Neuronal stem cell (in vitro differentiated cells): ENCODE measurements around the gene ZBTB7C.

ENCODE experiments used
- DNase-seq: peaks from one replicate; pipeline ENCODE4 v3.0.0-alpha.2; 2013; ENCODE audit warnings: low spot score
- H2AFZ ChIP-seq: one replicate; pipeline ENCODE4 v1.6.1; 2013; ENCODE audit warnings: mild to moderate bottlenecking, low read length, inconsistent platforms
- H2AK5ac ChIP-seq: 2 replicates; pipeline ENCODE4 v1.6.1; 2013; ENCODE audit warnings: low read depth, mild to moderate bottlenecking, inconsistent platforms, low read length, moderate library complexity, mixed read lengths
- H2BK120ac ChIP-seq: 2 replicates; pipeline ENCODE4 v1.6.1; 2013; ENCODE audit warnings: low read depth, mild to moderate bottlenecking, inconsistent platforms, low read length, moderate library complexity, mixed read lengths
- H2BK12ac ChIP-seq: one replicate; pipeline ENCODE4 v1.6.1; 2013; ENCODE audit warnings: low read length, inconsistent platforms
- H2BK15ac ChIP-seq: 2 replicates; pipeline ENCODE4 v1.6.1; 2013; ENCODE audit warnings: mild to moderate bottlenecking, low read length, inconsistent platforms, mixed read lengths
- H2BK5ac ChIP-seq: one replicate; pipeline ENCODE4 v1.6.1; 2013; ENCODE audit warnings: inconsistent platforms, mild to moderate bottlenecking, low read length, moderate library complexity
- H3K14ac ChIP-seq: one replicate; pipeline ENCODE4 v1.6.1; 2013; ENCODE audit warnings: low read length, inconsistent platforms
- H3K18ac ChIP-seq: 2 replicates; pipeline ENCODE4 v1.6.1; 2013; ENCODE audit warnings: low read length, inconsistent platforms
- H3K23ac ChIP-seq: 2 replicates; pipeline ENCODE4 v1.6.1; 2013; ENCODE audit warnings: low read depth, mild to moderate bottlenecking, mixed read lengths, low read length, inconsistent platforms; ENCODE audit not compliant: poor library complexity
- H3K27ac ChIP-seq: replicated peaks from 3 replicates; pipeline ENCODE4 v1.5.1; 2013; ENCODE audit warnings: low read length, inconsistent platforms
- H3K27me3 ChIP-seq, 3 experiments: 2 replicates each; pipeline ENCODE4 v1.6.1; 2013; ENCODE audit warnings: low read length in 3 of 3, mild to moderate bottlenecking in 2 of 3, inconsistent platforms in 1 of 3, low read depth in 1 of 3, mixed read lengths in 1 of 3, moderate library complexity in 1 of 3; ENCODE audit not compliant: control insufficient read depth in 3 of 3, insufficient read depth in 3 of 3
- H3K36me3 ChIP-seq, 2 donors: replicated peaks in 1 of 2; 2 replicates each; pipeline ENCODE4 v1.6.1; 2013; ENCODE audit warnings: low read length in 2 of 2; ENCODE audit not compliant: control insufficient read depth in 2 of 2, insufficient read depth in 2 of 2
- H3K4ac ChIP-seq: 2 replicates; pipeline ENCODE4 v1.6.1; 2013; ENCODE audit warnings: inconsistent platforms, mild to moderate bottlenecking, low read length, moderate library complexity
- H3K4me1 ChIP-seq, 2 donors: 1 replicate in 1 of 2; 2 replicates in 1 of 2; pipeline ENCODE4 v1.6.1; 2013; ENCODE audit warnings: low read length in 2 of 2, low read depth in 1 of 2; ENCODE audit not compliant: control insufficient read depth in 2 of 2, insufficient read depth in 1 of 2
- H3K4me2 ChIP-seq: one replicate; pipeline ENCODE4 v1.6.1; 2013; ENCODE audit warnings: mild to moderate bottlenecking, low read length, inconsistent platforms; ENCODE audit not compliant: insufficient read depth, poor library complexity, severe bottlenecking
- H3K4me3 ChIP-seq, 2 donors: 2 replicates each; pipeline ENCODE4 v1.5.1; 2013; ENCODE audit warnings: low read length in 2 of 2, mild to moderate bottlenecking in 2 of 2, inconsistent platforms in 1 of 2, moderate library complexity in 1 of 2
- H3K79me1 ChIP-seq: one replicate; pipeline ENCODE4 v1.6.1; 2013; ENCODE audit warnings: low read depth, mild to moderate bottlenecking, inconsistent platforms, low read length, moderate library complexity
- H3K9ac ChIP-seq: one replicate; pipeline ENCODE4 v1.6.1; 2013; ENCODE audit warnings: mild to moderate bottlenecking, low read depth, low read length, inconsistent platforms; ENCODE audit not compliant: poor library complexity
- H3K9me3 ChIP-seq, 2 donors: replicated peaks in 1 of 2; 2 replicates each; pipeline versions ENCODE3 to v1.6.1; 2013; ENCODE audit warnings: low read length in 2 of 2, mild to moderate bottlenecking in 2 of 2, inconsistent platforms in 1 of 2, low read depth in 1 of 2, mixed read lengths in 1 of 2, moderate library complexity in 1 of 2; ENCODE audit not compliant: control insufficient read depth in 2 of 2, insufficient read depth in 1 of 2
- H4K8ac ChIP-seq: one replicate; pipeline ENCODE4 v1.6.1; 2013; ENCODE audit warnings: low read depth, mild to moderate bottlenecking, inconsistent platforms, low read length, moderate library complexity
- H4K91ac ChIP-seq: one replicate; pipeline ENCODE4 v1.6.1; 2013; ENCODE audit warnings: low read length, low read depth, mild to moderate bottlenecking, inconsistent platforms; ENCODE audit not compliant: poor library complexity
- WGBS, 2 donors: extraction: QIAGEN DNeasy Blood & Tissue Kit; methylation state at CpG; one replicate each; pipeline ENCODE4 v1.1.7; 2013; ENCODE audit warnings: missing lambda C conversion rate in 2 of 2, mixed read lengths in 1 of 2; ENCODE audit not compliant: insufficient read length in 2 of 2, insufficient replicate concordance in 1 of 2; ENCODE audit errors: extremely low coverage in 2 of 2; 5-methylcytosine and 5-hydroxymethylcytosine counted together

Gene ZBTB7C

GRCh38 chr18:48181857-48182256, 227.3 kb downstream of the ZBTB7C start:
- Histone ChIP-seq H3K18ac (no peak overlapping the region), H2BK12ac (no peak overlapping the region), H3K36me3 (no peaks in the 10 kb centered on the region), H4K8ac (no peak overlapping the region), H3K79me1 (no peaks in the 10 kb centered on the region), H3K14ac (no peak overlapping the region), H2BK5ac (no peak overlapping the region), H2AK5ac (no peak overlapping the region), H3K9me3 (peaks cover 0 to 1% of the 10 kb centered on the region in 2 donors), H4K91ac (no peak overlapping the region), H2BK15ac (no peak overlapping the region), H3K27ac (no peak overlapping the region), H2BK120ac (no peak overlapping the region), H2AFZ (no peak overlapping the region), H3K27me3 (no peaks in the 10 kb centered on the region), H3K23ac (no peak overlapping the region), H3K9ac (no peak overlapping the region), H3K4ac (no peak overlapping the region), H3K4me1 (peaks cover 9 to 10% of the 10 kb centered on the region in 2 donors), H3K4me3 (no peak overlapping the region), H3K4me2 (no peak overlapping the region)
- WGBS, 2 donors = no CpG with 5 or more reads among the region's 4 CpGs
- no peak for DNase-seq

- Histone ChIP-seq H3K4me3 (no peak overlapping the region), H3K79me1 (no peaks in the 10 kb centered on the region), H4K91ac (no peak overlapping the region), H3K18ac (no peak overlapping the region), H2AFZ (no peak overlapping the region), H3K9ac (peak overlapping the region; percentile 37), H3K14ac (no peak overlapping the region), H3K23ac (no peak overlapping the region), H3K27me3 (no peaks in the 10 kb centered on the region), H3K4me1 (peaks cover 4 to 5% of the 10 kb centered on the region in 2 donors), H3K9me3 (peaks cover 0 to 1% of the 10 kb centered on the region in 2 donors), H3K4ac (no peak overlapping the region), H2AK5ac (no peak overlapping the region), H3K4me2 (no peak overlapping the region), H2BK120ac (no peak overlapping the region), H3K27ac (no peak overlapping the region), H3K36me3 (no peaks in the 10 kb centered on the region), H2BK5ac (no peak overlapping the region), H4K8ac (no peak overlapping the region), H2BK12ac (no peak overlapping the region), H2BK15ac (no peak overlapping the region)
- no peak for DNase-seq
- WGBS, 2 donors = no CpG with 5 or more reads among the region's 3 CpGs
These were observed 227.9 kb downstream of the ZBTB7C start for GRCh38 chr18:48181087-48181823.

- Histone ChIP-seq H3K4ac (no peak overlapping the region), H3K18ac (no peak overlapping the region), H3K27ac (no peak overlapping the region), H2BK120ac (no peak overlapping the region), H3K9me3 (peaks cover 0 to 1% of the 10 kb centered on the region in 2 donors), H4K91ac (no peak overlapping the region), H2BK5ac (no peak overlapping the region), H3K4me1 (no peaks in the 10 kb centered on the region), H2AFZ (no peak overlapping the region), H4K8ac (no peak overlapping the region), H3K14ac (no peak overlapping the region), H3K4me2 (no peak overlapping the region), H2AK5ac (no peak overlapping the region), H2BK12ac (no peak overlapping the region), H3K79me1 (no peaks in the 10 kb centered on the region), H2BK15ac (no peak overlapping the region), H3K9ac (no peak overlapping the region), H3K36me3 (no peaks in the 10 kb centered on the region), H3K27me3 (no peaks in the 10 kb centered on the region), H3K4me3 (no peak overlapping the region), H3K23ac (no peak overlapping the region)
- no CpG with 5 or more reads among the region's 2 CpGs for WGBS, 2 donors
- no peak for DNase-seq
These were observed 229.5 kb downstream of the ZBTB7C start for GRCh38 chr18:48179666-48180065.

GRCh38 chr18:48179001-48179400, 230.2 kb downstream of the ZBTB7C start:
- WGBS, 2 donors = no CpG with 5 or more reads among the region's 3 CpGs
- Histone ChIP-seq H3K23ac (no peak overlapping the region), H2BK5ac (no peak overlapping the region), H2BK15ac (no peak overlapping the region), H3K18ac (no peak overlapping the region), H2AFZ (no peak overlapping the region), H3K27ac (no peak overlapping the region), H4K91ac (no peak overlapping the region), H3K4me2 (no peak overlapping the region), H3K14ac (no peak overlapping the region), H3K79me1 (no peaks in the 10 kb centered on the region), H3K4me1 (no peaks in the 10 kb centered on the region), H3K4ac (no peak overlapping the region), H2AK5ac (no peak overlapping the region), H3K36me3 (no peaks in the 10 kb centered on the region), H3K9ac (no peak overlapping the region), H2BK12ac (no peak overlapping the region), H3K4me3 (no peak overlapping the region), H3K27me3 (no peaks in the 10 kb centered on the region), H3K9me3 (peaks cover 0 to 1% of the 10 kb centered on the region in 2 donors), H4K8ac (no peak overlapping the region), H2BK120ac (no peak overlapping the region)
- no peak for DNase-seq
